HG02588 (cell line): Measurements from ENCODE around the gene DYNC1H1.
"Not testable (repeated sequence)": the region's sequence is repeated elsewhere in the genome, so short reads cannot be mapped to it uniquely, and the experiment has no call there.

ENCODE experiments used
- ATAC-seq: cut with Tn5 transposase; IDR thresholded peaks from one replicate; pipeline ENCODE4 v1.9.1; 2021; ENCODE audit warnings: mild to moderate bottlenecking, moderate library complexity; ENCODE audit not compliant: unreplicated experiment

DYNC1H1 gene

DNA sequence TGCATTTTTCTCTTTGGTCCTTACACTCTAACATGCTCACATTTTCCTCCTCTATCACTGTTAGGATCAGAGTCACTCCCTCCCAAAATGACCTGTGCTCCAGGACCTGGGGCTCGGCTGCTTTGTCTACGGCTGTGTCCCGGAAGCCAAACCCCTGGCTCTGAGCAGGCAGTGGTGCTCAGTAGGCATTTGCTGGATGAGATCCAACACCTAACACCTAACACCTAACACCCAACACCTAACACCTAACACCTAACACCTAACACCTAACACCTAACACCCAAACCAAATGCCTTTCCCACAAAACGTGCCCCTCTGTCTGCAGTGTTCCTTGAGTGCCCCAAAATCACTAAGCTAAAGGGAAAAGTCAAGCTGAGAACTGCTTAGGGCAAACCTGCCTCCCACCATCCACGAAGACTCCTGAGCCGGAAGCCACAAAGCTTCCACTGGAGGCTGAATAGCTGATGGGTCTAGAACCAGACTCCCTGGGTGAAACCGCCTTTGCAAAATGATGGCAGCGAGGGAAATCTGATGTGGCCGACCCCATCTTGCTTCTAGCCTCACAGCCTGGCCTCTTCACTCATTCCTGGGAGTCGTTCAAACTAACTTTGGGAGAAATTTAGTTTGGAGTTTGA is 93.2 kb downstream of the DYNC1H1 start:
- ATAC-seq = no peak

- ATAC-seq = no peak
Measured at GRCh38 chr14:102058146-102058545, 93.8 kb downstream of the DYNC1H1 start.

- ATAC-seq = no peak
Measured at GRCh38 chr14:102058961-102059360, 94.6 kb downstream of the DYNC1H1 start.

- no peak for ATAC-seq
Measured at GRCh38 chr14:102063109-102063807, 98.9 kb downstream of the DYNC1H1 start.

DNA sequence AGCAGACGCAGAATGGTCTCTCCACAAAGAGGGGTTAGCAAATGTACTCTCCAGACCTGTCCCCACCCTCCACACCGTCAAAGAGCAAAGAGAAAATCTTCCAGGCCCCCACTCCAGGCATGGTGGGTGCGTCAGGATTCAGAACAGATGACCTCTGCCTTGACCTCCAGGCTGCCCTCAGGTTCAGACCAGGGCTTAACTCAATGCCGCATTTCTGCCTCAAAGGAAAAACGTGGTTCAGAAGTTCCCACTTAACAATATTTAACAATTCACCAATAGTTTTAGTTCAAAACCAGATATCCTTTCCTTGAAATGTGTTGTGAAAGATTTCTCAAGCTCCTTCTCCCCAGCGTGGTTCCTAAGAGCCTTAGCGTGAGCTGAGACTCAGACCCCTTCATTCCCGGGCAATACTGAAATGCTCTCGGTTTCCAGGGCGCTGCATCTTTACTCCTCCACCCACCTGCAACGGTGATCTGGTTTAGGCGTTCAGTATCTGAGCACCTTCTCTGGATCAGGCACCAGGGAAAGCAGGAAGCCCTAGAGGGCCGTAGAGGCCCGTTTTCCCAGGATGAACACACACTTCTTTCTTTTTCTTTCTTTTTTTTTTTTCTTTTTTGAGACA is 99.5 kb downstream of the DYNC1H1 start:
- no peak for ATAC-seq

- not testable (repeated sequence) for ATAC-seq
Measured at GRCh38 chr14:102064590-102064989, 100.2 kb downstream of the DYNC1H1 start.

GRCh38 chr14:102066041-102066451 is 101.7 kb downstream of the DYNC1H1 start:
- no peak for ATAC-seq

DNA sequence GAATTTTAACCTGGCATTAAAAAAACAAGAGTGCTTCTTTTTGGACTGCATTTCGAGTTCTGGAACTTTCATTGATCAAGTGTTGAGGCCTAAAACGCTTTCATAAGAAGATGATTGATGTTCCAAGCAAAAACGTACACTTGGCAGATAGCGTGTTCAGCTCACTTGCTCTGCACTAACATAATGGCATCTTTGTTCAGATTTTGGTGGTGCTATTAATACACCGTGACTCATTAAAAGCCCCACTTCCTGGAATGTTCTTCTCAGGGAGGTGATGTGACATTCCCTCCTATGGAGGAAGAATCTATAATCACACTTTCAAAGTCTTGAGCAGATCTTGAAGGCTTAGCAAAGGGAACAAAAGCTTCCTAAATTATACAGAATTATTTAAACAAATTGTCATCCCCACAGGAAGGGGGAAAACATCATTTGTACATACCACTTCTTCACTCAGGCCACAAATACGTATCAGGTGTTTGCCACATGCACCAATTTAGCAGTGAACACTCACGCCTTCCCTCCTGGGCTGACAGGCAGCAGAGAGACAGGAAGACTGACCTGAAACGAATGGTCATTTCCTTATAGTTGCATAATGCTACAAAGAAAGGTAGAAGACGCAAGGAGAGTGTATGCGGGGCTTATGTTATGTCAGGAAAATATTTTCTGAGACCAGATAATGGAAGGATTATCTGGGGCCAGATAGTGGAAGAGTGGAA is 107.1 kb downstream of the DYNC1H1 start:
- no peak for ATAC-seq

GRCh38 chr14:102074415-102074964 is 110.1 kb downstream of the DYNC1H1 start:
- ATAC-seq = no peak

- ATAC-seq = no peak
Measured at GRCh38 chr14:102075155-102075554, 110.8 kb downstream of the DYNC1H1 start.

- no peak for ATAC-seq
Measured at GRCh38 chr14:102077382-102077709, 113.0 kb downstream of the DYNC1H1 start.

GRCh38 chr14:102078361-102078791 is 114.0 kb downstream of the DYNC1H1 start:
- not testable (repeated sequence) for ATAC-seq

DNA sequence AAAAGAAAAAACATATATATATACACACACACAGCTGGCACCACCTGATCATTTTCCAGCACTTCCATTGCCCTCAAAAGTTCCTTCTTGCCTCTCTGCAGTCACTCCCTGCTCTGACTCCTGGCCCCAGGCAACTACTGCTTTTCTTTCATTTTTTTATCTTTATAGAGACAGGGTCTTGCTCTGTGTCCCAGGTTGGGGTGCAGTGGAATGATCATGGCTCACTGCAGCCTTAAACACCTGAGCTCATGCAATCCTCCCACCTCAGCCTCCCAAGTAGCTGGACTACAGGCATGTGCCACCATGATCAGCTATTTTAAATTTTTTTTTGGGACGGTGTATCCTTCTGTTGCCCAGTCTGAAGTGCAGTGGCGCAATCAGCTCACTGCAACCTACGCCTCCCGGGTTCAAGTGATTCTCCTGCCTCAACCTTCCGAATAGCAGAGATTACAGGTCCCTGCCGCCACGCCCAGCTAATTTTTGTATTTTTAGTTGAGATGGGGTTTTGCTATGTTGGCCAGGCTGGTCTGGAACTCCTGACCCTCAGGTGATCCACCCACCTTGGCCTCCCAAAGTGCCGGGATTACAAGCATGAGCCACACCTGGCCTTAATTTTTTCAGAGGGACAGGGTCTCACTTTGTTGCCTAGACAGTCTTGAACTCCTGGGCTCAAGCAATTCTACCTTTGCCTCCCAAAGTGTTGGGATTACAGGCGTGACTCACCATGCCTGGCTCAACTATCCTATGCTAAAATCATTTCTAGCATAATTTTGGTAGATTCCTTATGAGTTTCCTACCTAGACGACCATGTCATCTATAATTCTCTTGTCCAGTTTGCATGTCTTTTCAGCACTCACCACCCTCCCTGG is 114.7 kb downstream of the DYNC1H1 start:
- ATAC-seq = no peak

DNA sequence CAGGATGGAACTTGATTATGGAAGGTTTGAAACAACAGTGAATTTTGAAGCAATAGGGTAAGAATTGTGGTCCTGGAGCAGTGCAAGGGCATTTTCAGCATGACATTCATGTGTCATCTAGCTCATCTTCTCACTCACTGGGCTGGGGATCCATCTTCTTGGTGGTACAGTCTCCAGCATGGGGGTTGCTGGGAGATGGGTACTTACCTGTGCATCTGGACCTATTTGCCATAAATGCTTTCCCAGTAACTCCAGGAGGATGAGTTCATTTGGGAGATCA is 115.3 kb downstream of the DYNC1H1 start:
- no peak for ATAC-seq

DNA sequence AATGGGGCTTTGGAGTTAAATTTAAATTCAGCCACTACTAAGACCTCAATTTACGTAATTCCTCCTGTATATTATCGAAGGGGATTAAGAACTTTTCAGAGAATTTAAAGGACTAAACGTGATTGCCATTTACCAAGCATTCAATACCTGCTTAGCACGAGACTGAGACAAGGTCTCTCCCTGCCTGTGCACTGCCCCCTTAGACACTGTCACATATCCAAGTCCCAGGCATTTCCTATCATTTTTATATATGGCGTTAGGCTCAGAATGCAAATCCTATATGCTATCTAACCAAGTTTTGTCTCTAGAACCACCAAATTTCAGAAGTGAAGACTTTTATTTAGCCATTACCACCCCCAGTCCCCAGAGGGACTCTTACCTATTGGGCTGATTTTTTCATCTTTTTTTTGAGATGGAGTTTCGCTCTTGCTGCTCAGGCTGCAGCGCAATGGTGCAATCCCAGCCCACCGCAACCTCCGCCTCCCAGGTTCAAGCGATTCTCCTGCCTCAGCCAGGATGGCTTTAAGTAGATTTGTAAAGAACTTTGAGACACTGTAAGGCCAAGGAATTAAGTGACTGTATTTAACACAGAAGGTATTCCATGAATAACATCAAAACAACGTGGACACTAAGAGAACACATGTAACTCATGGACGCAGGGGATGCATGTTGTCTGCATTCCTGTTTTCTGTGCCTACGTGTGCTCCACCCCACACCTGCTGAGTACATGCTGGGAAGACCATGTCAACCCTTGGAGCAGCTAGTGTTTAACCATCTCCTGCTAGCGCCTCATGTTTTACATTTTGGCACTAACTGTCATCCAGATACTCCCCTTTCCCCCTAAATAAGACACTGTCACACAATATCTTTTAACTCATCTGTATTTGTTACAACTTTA is 116.1 kb downstream of the DYNC1H1 start:
- ATAC-seq = no peak

GRCh38 chr14:102081231-102082080 is 117.1 kb downstream of the DYNC1H1 start:
- ATAC-seq = no peak

DNA sequence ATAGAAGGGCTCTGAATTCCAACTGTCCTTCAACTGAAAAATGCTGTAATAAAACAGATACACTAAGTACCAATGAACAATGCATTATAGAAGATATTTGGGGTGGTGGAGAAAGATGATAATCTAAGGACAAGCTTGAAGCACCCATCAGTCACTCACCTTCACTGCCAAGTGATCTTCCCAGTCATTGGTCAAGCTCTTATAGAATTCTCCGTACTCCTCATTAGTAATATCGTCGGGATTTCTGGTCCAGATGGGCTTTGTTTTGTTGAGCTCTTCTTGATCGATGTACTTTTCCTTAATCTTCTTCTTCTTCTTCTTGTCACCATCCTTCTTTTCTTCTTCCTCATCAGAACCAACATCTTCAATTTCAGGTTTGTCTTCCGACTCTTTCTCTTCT is 120.1 kb downstream of the DYNC1H1 start:
- not testable (repeated sequence) for ATAC-seq

DNA sequence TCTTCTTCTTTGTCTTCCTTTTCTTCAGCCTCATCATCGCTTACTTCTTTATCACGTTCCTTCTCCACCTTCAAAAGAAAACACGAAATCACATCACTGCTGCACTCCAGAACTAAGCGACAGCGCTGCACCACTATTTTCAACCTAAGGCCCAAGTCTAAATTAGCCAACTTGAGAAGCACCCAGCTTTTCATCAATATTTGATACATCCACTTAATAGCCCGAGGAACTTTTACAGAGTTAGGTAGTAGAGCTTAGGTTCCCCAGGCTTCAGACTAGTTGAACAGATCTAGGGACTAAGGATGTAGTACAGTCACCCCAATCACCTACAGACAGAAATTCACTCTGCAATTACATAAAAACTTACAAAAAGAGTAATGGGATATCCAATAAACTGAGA is 120.6 kb downstream of the DYNC1H1 start:
- ATAC-seq = no peak

GRCh38 chr14:102085488-102085887 is 121.1 kb downstream of the DYNC1H1 start:
- ATAC-seq = no peak
